ENCODE data around the gene NHLH1. TPM values are rescaled to one million over a fixed set of nuclear protein-coding genes. Genes with fewer than 3 reads are reported as not detected.

NHLH1 gene
- total RNA-seq, 4 donors from 2014 or later, result 0.80 TPM; not detected in 3

DNA sequence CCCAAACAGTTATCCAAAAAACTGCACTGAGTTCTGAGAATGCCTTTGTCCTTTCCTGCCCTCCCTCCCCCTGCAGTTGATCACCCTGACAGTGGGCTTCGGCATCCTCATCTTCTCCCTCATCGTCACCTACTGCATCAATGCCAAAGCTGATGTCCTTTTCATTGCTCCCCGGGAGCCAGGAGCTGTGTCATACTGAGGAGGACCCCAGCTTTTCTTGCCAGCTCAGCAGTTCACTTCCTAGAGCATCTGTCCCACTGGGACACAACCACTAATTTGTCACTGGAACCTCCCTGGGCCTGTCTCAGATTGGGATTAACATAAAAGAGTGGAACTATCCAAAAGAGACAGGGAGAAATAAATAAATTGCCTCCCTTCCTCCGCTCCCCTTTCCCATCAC lies 8.8 kb upstream of the NHLH1 start:
- no peak overlapping the region for H3K27ac ChIP-seq
- DNase-seq, result no peak
- no peak overlapping the region for H3K4me3 ChIP-seq
- H3K9me3 ChIP-seq, result no peaks in the 10 kb centered on the region
- H3K36me3 ChIP-seq, result peaks cover 0 to 69% (median 0%) of the 10 kb centered on the region in 3 donors
- no peak for TF ChIP-seq POLR2A (IDR thresholded peaks at IDR 0.05)
- H3K27me3 ChIP-seq, result no peaks in the 10 kb centered on the region
- H3K4me1 ChIP-seq, result no peaks in the 10 kb centered on the region

DNA sequence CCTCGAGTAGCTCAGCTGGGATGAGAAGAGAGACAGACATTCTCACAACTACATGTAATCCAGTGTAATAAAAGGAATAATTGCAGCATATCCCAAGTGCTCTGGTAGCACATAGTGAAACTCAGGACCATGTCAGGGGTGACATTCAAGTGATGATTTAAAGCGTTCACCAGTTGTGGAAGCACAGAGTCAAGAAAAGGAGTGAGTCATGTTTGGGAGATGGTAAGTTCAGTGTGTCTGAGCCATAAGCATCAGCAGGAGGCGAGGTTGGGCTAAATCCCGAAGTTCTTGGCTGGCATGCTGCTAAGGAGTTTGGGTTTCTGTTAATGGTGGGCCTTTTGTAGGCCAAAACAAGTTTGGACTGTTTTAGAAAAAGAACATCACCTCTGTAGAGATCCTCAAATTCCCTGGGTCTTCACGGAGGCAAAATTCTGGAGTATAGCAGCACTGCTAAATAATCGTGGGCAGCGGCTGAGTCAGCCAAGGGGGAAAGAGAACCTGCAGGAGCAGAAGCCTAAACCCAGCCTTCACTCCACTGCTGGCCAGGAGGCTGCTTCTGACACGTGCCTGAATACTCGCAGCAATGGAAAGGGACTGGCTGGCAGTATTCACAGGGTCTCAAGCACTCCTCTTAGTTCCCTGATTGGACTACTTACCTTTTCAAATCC lies 7.2 kb upstream of the NHLH1 start:
- Histone ChIP-seq H3K4me3 (no peak overlapping the region), H3K4me1 (no peaks in the 10 kb centered on the region), H3K36me3 (peaks cover 0 to 53% (median 0%) of the 10 kb centered on the region in 3 donors), H3K27me3 (no peaks in the 10 kb centered on the region), H3K27ac (no peak overlapping the region), H3K9me3 (no peaks in the 10 kb centered on the region)
- TF ChIP-seq POLR2A (IDR thresholded peaks at IDR 0.05), result no peak
- TF ChIP-seq, protein P1, sequence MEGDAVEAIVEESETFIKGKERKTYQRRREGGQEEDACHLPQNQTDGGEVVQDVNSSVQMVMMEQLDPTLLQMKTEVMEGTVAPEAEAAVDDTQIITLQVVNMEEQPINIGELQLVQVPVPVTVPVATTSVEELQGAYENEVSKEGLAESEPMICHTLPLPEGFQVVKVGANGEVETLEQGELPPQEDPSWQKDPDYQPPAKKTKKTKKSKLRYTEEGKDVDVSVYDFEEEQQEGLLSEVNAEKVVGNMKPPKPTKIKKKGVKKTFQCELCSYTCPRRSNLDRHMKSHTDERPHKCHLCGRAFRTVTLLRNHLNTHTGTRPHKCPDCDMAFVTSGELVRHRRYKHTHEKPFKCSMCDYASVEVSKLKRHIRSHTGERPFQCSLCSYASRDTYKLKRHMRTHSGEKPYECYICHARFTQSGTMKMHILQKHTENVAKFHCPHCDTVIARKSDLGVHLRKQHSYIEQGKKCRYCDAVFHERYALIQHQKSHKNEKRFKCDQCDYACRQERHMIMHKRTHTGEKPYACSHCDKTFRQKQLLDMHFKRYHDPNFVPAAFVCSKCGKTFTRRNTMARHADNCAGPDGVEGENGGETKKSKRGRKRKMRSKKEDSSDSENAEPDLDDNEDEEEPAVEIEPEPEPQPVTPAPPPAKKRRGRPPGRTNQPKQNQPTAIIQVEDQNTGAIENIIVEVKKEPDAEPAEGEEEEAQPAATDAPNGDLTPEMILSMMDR (IDR thresholded peaks at IDR 0.05), result no peak
- DNase-seq, result no peak

DNA sequence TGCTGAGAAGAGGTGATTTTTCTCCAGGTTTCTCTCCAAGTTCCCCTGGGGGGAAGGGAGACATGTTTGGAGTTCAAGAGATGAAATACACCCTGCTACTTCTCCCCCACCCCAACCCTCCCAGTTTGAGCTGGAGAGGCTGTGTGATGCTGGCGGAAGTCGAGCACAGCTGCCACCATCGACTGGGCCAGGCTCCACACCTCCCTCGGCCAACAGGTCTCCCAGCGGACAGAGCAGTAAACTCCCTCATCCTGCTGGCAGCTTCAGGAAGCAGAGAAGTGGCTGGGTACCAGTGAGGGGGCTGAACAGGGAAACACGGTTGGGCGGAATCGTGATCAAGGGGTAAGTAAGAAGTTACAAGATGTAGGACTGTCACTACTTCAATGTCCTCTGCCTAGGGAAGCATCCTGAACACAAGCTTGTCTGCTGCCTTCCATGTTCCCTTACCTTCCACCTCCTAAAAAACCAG lies 6.6 kb upstream of the NHLH1 start:
- Histone ChIP-seq H3K36me3 (peaks cover 0 to 47% (median 0%) of the 10 kb centered on the region in 3 donors), H3K4me1 (no peaks in the 10 kb centered on the region), H3K4me3 (no peak overlapping the region), H3K27ac (no peak overlapping the region), H3K9me3 (no peaks in the 10 kb centered on the region), H3K27me3 (no peaks in the 10 kb centered on the region)
- no peak for DNase-seq
- TF ChIP-seq, protein P1 (IDR thresholded peaks at IDR 0.05), result no peak
- no peak for TF ChIP-seq POLR2A (IDR thresholded peaks at IDR 0.05)

DNA sequence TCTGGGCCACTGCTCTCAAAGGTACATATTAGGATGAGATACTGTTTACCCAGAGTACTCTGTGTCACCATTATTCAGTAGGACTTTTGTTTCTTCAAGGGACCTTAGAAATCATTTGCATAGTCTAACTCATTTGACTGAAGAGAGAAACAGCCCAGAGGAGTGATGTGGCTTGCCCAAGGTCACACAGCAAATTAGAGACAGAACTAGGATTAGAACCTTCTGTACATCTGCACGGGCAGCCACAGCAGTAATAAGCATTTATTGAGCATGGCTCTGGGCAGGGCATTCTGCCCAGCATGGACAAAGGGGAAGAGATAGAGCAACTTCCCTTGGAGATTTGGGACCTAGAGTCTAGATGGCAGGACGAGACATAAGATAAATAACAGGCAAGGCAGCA lies 5.7 kb upstream of the NHLH1 start:
- H3K27ac ChIP-seq, result no peak overlapping the region
- no peaks in the 10 kb centered on the region for H3K9me3 ChIP-seq
- DNase-seq, result no peak
- no peak for TF ChIP-seq POLR2A (IDR thresholded peaks at IDR 0.05)
- TF ChIP-seq, protein P1 (IDR thresholded peaks at IDR 0.05), result no peak
- H3K4me1 ChIP-seq, result no peaks in the 10 kb centered on the region
- H3K4me3 ChIP-seq, result no peak overlapping the region
- peaks cover 0 to 38% (median 0%) of the 10 kb centered on the region in 3 donors for H3K36me3 ChIP-seq
- H3K27me3 ChIP-seq, result no peaks in the 10 kb centered on the region

DNA sequence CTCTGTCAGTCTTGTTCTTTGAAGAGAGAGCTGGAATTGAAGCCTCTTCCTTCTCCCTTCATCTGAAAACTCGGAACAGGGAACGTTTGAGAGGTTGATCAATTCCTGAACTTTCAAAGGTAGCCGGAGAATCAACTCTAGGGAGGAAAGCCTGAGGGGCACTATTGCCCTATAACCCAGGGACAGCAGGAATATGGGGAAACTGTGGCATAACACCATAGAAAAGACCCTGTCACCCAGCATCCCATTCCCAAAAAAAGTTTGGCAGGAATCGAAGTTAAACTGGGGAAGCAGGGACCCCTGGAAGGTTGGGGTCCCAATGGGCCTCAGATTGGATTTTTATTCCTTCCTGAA lies 5.1 kb upstream of the NHLH1 start:
- no peak for TF ChIP-seq POLR2A (IDR thresholded peaks at IDR 0.05)
- TF ChIP-seq, protein P1 (IDR thresholded peaks at IDR 0.05), result no peak
- peaks cover 0 to 32% (median 0%) of the 10 kb centered on the region in 3 donors for H3K36me3 ChIP-seq

DNA sequence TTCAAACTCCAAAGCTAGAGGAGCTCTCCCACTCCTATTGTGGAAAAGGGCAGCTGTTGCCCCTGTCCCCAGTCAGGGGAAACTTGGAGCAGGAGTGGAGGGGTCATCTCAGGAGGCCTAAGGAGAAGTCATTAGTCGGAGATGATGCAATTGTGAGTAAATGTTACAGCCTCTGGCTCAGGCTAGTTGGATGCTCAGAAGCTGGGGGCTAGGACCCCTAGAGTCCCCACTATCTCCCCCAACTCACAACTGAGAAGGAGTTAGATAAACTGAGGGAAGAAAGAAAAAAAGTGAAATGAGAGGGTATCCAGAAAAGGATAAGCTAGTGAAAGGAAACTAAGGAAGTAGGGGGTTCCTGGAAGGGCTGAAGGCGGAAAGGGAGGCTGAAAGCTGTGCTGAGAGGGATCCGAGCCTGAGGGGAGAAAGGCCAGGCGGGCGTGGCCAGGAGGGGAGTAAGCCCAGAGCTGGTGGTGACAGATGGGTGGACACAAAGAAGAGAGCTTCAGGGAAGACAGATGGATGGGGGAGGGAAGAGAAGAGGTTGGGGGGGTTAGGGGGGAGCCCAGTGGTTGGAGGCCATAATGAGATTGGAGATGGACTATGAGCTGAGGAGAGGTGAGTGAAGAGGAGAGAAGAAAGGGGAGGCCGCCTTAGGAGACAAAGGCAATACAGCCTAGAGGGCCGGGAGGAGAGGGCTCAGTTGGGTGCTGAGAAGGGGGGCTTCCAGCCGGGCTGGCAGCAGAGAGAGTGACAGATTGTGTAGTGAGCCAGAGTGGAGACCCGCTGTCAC lies 4.5 kb upstream of the NHLH1 start:
- Histone ChIP-seq H3K27ac (no peak overlapping the region), H3K4me3 (no peak overlapping the region), H3K36me3 (peaks cover 0 to 26% (median 0%) of the 10 kb centered on the region in 3 donors), H3K4me1 (no peaks in the 10 kb centered on the region), H3K9me3 (no peaks in the 10 kb centered on the region), H3K27me3 (no peaks in the 10 kb centered on the region)
- no peak for DNase-seq
- TF ChIP-seq, protein P1 (IDR thresholded peaks at IDR 0.05), result no peak
- TF ChIP-seq POLR2A (IDR thresholded peaks at IDR 0.05), result no peak

More for the DNA sequence above, 5.1 kb upstream of the NHLH1 start:
- H3K27me3 ChIP-seq, result no peaks in the 10 kb centered on the region
- no peak overlapping the region for H3K27ac ChIP-seq
- DNase-seq, result no peak
- H3K4me3 ChIP-seq, result no peak overlapping the region
- H3K4me1 ChIP-seq, result no peaks in the 10 kb centered on the region
- H3K9me3 ChIP-seq, result no peaks in the 10 kb centered on the region

Data from Peyer's patch (tissue), 4 donors.